Astrocyte (in vitro differentiated cells and primary cell): ENCODE data around the gene RABGGTB. TPM values are rescaled to one million over a fixed set of nuclear protein-coding genes. Genes with fewer than 3 reads are reported as not detected.
"Not testable (repeated sequence)": the region's sequence is repeated elsewhere in the genome, so short reads cannot be mapped to it uniquely, and the experiment has no call there.

ENCODE experiments used
- DNase-seq: peaks from one replicate; pipeline ENCODE4 v3.0.0-alpha.2; 2010; ENCODE audit warnings: low read depth
- FAIRE-seq: peaks from 2 replicates; lab custom pipeline; 2011; peaks lifted over from hg19 to GRCh38; lab: Jason Lieb, UNC
- H2AFZ ChIP-seq: 2 replicates; pipeline ENCODE4 v1.6.0; 2012; ENCODE audit warnings: low read depth, low read length, inconsistent platforms
- H3K27ac ChIP-seq: 2 replicates; pipeline ENCODE4 v1.5.1; 2011; ENCODE audit warnings: low read depth, low read length, inconsistent platforms
- H3K27me3 ChIP-seq: 2 replicates; pipeline ENCODE4 v1.6.0; 2011; ENCODE audit warnings: low read length, inconsistent platforms; ENCODE audit not compliant: insufficient read depth
- H3K36me3 ChIP-seq: 2 replicates; pipeline ENCODE4 v1.5.1; 2011; ENCODE audit warnings: low read length, inconsistent platforms; ENCODE audit not compliant: insufficient read depth
- H3K4me1 ChIP-seq: 2 replicates; pipeline ENCODE4 v1.5.1; 2011; ENCODE audit warnings: low read length, inconsistent platforms; ENCODE audit not compliant: insufficient read depth
- H3K4me2 ChIP-seq: 2 replicates; pipeline ENCODE4 v1.6.0; 2012; ENCODE audit warnings: low read length, inconsistent platforms
- H3K4me3 ChIP-seq: 2 replicates; pipeline ENCODE4 v1.5.1; 2011; ENCODE audit warnings: low read depth, mild to moderate bottlenecking, low read length, inconsistent platforms; ENCODE audit not compliant: insufficient read depth
- H3K79me2 ChIP-seq: 2 replicates; pipeline ENCODE4 v1.6.0; 2012; ENCODE audit warnings: mild to moderate bottlenecking, low read length, inconsistent platforms; ENCODE audit not compliant: insufficient read depth
- H3K9ac ChIP-seq: 2 replicates; pipeline ENCODE4 v1.6.0; 2012; ENCODE audit warnings: mild to moderate bottlenecking, low read length, inconsistent platforms
- H3K9me3 ChIP-seq: 2 replicates; pipeline ENCODE4 v1.5.1; 2012; ENCODE audit warnings: low read depth, mild to moderate bottlenecking, low read length, inconsistent platforms; ENCODE audit not compliant: insufficient read depth
- H4K20me1 ChIP-seq: 2 replicates; pipeline ENCODE4 v1.6.0; 2012; ENCODE audit warnings: low read length, inconsistent platforms; ENCODE audit not compliant: insufficient read depth
- H3K27ac Mint-ChIP-seq: one replicate; pipeline ENCODE4 v1.8.0; 2021; ENCODE audit warnings: mild to moderate bottlenecking, mixed read lengths; ENCODE audit not compliant: unreplicated experiment
- H3K27me3 Mint-ChIP-seq: one replicate; pipeline ENCODE4 v1.8.0; 2021; ENCODE audit warnings: low read depth, mixed read lengths; ENCODE audit not compliant: unreplicated experiment
- H3K36me3 Mint-ChIP-seq: one replicate; pipeline ENCODE4 v1.8.0; 2021; ENCODE audit warnings: low read depth, mixed read lengths; ENCODE audit not compliant: unreplicated experiment
- H3K4me1 Mint-ChIP-seq: one replicate; pipeline ENCODE4 v1.8.0; 2021; ENCODE audit warnings: low read depth, mixed read lengths; ENCODE audit not compliant: unreplicated experiment
- H3K4me3 Mint-ChIP-seq: one replicate; pipeline ENCODE4 v1.8.0; 2021; ENCODE audit warnings: mild to moderate bottlenecking, moderate library complexity, mixed read lengths; ENCODE audit not compliant: unreplicated experiment
- H3K9me3 Mint-ChIP-seq: one replicate; pipeline ENCODE4 v1.8.0; 2021; ENCODE audit warnings: mild to moderate bottlenecking, mixed read lengths; ENCODE audit not compliant: unreplicated experiment
- EZH2 ChIP-seq: IDR thresholded peaks from 2 replicates; pipeline ENCODE4 v1.6.1; 2012; ENCODE audit warnings: mild to moderate bottlenecking, low read length, inconsistent platforms; ENCODE audit not compliant: insufficient read depth
- total RNA-seq: library from RNA; stranded (reverse); gene quantifications from 2 replicates; pipeline ENCODE4 v1.2.1, GENCODE V29; 2021
- TF ChIP-seq, protein P1 (sequence below): IDR thresholded peaks from 2 replicates; pipeline ENCODE4 v1.5.1; 2011; ENCODE audit warnings: low read depth, mild to moderate bottlenecking, inconsistent platforms, low read length, moderate library complexity; ENCODE audit not compliant: insufficient read depth

RABGGTB gene
- total RNA-seq, 1 donor from 2014 or later = 108 TPM

DNA sequence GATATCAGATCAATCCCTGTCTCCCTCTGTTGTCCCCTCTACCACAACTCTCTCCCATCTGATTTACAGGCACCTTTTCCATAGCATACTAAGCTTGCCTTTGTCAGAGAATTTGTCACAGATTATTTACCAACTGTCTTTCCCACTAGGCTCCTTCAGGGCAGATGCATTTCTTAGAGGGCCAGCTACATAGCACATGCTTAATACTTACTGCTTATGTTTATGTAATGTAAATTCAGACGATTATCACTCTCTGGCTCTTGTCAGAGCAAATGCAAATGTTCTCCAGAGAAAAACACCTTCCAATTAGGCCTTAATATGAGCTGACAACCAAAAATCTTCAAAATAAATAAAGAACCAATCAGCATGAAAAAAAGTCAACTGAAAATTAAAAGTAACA is 15.3 kb upstream of the RABGGTB start:
- H3K4me3 Mint-ChIP-seq = no peak overlapping the region
- H3K27me3 ChIP-seq = no peaks in the 10 kb centered on the region
- H3K36me3 ChIP-seq = no peaks in the 10 kb centered on the region
- H4K20me1 ChIP-seq = no peaks in the 10 kb centered on the region
- no peak overlapping the region for H2AFZ ChIP-seq
- no peak overlapping the region for H3K27ac ChIP-seq
- no peak overlapping the region for H3K9ac ChIP-seq
- H3K79me2 ChIP-seq = no peaks in the 10 kb centered on the region
- DNase-seq (no peak), FAIRE-seq (no peak)
- no peaks in the 10 kb centered on the region for H3K9me3 Mint-ChIP-seq
- TF ChIP-seq EZH2 = no peak
- TF ChIP-seq, protein P1, sequence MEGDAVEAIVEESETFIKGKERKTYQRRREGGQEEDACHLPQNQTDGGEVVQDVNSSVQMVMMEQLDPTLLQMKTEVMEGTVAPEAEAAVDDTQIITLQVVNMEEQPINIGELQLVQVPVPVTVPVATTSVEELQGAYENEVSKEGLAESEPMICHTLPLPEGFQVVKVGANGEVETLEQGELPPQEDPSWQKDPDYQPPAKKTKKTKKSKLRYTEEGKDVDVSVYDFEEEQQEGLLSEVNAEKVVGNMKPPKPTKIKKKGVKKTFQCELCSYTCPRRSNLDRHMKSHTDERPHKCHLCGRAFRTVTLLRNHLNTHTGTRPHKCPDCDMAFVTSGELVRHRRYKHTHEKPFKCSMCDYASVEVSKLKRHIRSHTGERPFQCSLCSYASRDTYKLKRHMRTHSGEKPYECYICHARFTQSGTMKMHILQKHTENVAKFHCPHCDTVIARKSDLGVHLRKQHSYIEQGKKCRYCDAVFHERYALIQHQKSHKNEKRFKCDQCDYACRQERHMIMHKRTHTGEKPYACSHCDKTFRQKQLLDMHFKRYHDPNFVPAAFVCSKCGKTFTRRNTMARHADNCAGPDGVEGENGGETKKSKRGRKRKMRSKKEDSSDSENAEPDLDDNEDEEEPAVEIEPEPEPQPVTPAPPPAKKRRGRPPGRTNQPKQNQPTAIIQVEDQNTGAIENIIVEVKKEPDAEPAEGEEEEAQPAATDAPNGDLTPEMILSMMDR = no peak
- H3K4me3 ChIP-seq = no peak overlapping the region
- peaks cover 4% of the 10 kb centered on the region for H3K4me1 ChIP-seq
- no peaks in the 10 kb centered on the region for H3K27me3 Mint-ChIP-seq
- no peaks in the 10 kb centered on the region for H3K9me3 ChIP-seq
- no peaks in the 10 kb centered on the region for H3K36me3 Mint-ChIP-seq
- peaks cover 25% of the 10 kb centered on the region for H3K4me1 Mint-ChIP-seq
- no peak overlapping the region for H3K27ac Mint-ChIP-seq
- H3K4me2 ChIP-seq = no peak overlapping the region

DNA sequence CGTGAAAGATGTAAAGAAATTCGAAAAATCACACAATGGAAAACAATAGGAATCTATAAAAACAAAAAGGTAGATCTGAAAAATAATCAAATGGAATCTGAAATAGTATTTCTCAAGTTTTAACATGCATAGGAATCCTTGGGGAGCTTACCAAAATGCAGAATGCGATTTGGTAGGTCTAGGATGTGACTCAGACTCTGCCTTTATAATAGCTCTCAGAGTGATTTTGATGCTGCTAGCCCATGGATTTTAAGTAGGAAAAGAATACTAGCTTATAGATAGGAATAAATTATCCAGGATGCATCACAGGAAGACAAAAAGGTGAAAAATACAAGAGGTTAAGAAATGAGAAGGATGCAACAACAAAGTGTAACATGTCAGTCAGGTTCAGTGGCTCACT is 14.1 kb upstream of the RABGGTB start:
- Mint-ChIP-seq H3K4me3 (no peak overlapping the region), H3K9me3 (no peaks in the 10 kb centered on the region), H3K4me1 (peaks cover 19% of the 10 kb centered on the region), H3K36me3 (no peaks in the 10 kb centered on the region), H3K27ac (no peak overlapping the region), H3K27me3 (no peaks in the 10 kb centered on the region)
- Histone ChIP-seq H3K36me3 (no peaks in the 10 kb centered on the region), H3K4me1 (no peaks in the 10 kb centered on the region), H3K9ac (no peak overlapping the region), H3K4me3 (no peak overlapping the region), H3K9me3 (no peaks in the 10 kb centered on the region), H3K79me2 (no peaks in the 10 kb centered on the region), H2AFZ (no peak overlapping the region), H3K27me3 (no peaks in the 10 kb centered on the region), H3K27ac (no peak overlapping the region), H4K20me1 (no peaks in the 10 kb centered on the region), H3K4me2 (no peak overlapping the region)
- DNase-seq (no peak), FAIRE-seq (no peak)
- TF ChIP-seq, protein P1 = no peak
- no peak for TF ChIP-seq EZH2

DNA sequence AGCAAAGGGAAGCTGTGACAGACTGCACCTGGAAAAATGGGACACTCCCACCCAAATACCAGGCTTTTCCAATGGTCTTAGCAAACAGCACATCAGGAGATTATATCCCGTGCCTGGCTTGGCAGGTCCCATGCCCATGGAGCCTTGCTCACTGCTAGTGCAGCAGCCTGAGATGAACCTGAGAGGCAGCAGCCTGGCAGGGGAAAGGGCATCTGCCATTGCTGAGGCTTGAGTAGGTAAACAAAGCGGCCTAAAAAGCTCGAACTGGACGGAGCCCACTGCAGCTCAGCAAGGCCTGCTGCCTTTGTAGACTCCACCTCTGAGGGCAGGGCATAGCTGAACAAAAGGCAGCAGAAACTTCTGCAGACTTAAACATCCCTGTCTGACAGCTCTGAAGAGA is 8.2 kb upstream of the RABGGTB start:
- not testable (repeated sequence) for H3K9me3 ChIP-seq, H3K4me3 ChIP-seq, H3K27me3 Mint-ChIP-seq, H3K36me3 Mint-ChIP-seq, FAIRE-seq, H3K27me3 ChIP-seq, H3K4me1 ChIP-seq, H2AFZ ChIP-seq, H3K79me2 ChIP-seq, H4K20me1 ChIP-seq, H3K4me1 Mint-ChIP-seq, H3K36me3 ChIP-seq, H3K4me3 Mint-ChIP-seq, H3K9ac ChIP-seq, H3K27ac ChIP-seq, H3K4me2 ChIP-seq, DNase-seq, H3K27ac Mint-ChIP-seq
- H3K9me3 Mint-ChIP-seq = peaks cover 10% of the 10 kb centered on the region

DNA sequence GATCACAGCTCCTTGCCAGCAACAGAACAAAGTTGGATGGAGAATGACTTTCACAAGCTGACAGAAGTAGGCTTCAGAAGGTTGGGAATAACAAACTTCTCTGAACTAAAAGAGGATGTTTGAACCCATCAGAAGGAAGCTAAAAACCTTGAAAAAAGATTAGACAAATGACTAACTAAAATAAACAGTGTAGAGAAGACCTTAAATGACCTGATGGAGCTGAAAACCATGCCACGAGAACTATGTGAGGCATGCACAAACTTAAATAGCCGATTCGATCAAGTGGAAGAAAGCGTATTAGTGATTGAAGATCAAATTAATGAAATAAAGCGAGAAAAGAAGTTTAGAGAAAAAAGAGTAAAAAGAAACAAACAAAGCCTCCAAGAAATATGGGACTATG is 7.4 kb upstream of the RABGGTB start:
- not testable (repeated sequence) for H3K4me2 ChIP-seq, H3K9ac ChIP-seq, H2AFZ ChIP-seq, FAIRE-seq, H3K4me1 Mint-ChIP-seq, H3K27ac ChIP-seq, H3K4me3 ChIP-seq, H3K4me3 Mint-ChIP-seq, H3K79me2 ChIP-seq, H3K27me3 ChIP-seq, H4K20me1 ChIP-seq, DNase-seq, H3K36me3 Mint-ChIP-seq, H3K4me1 ChIP-seq, H3K27me3 Mint-ChIP-seq, H3K36me3 ChIP-seq, H3K9me3 ChIP-seq, H3K27ac Mint-ChIP-seq
- peaks cover 10% of the 10 kb centered on the region for H3K9me3 Mint-ChIP-seq

DNA sequence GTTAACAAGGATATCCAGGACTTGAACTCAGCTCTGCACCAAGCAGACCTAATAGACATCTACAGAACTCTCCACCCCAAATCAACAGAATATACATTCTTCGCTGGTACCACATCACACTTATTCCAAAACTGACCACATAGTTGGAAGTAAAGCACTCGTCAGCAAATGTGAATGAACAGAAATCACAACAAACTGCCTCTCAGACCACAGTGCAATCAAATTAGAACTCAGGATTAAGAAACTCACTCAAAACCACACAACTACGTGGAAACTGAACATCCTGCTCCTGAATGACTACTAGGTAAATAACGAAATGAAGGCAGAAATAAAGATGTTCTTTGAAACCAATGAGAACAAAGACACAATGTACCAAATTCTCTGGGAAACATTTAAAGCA is 5.9 kb upstream of the RABGGTB start:
- H3K27ac ChIP-seq, H3K27ac Mint-ChIP-seq, H4K20me1 ChIP-seq, H3K79me2 ChIP-seq, H3K4me3 Mint-ChIP-seq, DNase-seq, H3K4me1 ChIP-seq, FAIRE-seq, H3K4me3 ChIP-seq, H3K27me3 Mint-ChIP-seq, H3K9me3 ChIP-seq, H3K36me3 ChIP-seq, H3K27me3 ChIP-seq, H3K36me3 Mint-ChIP-seq, H3K4me2 ChIP-seq, H2AFZ ChIP-seq, H3K9ac ChIP-seq, H3K4me1 Mint-ChIP-seq: not testable (repeated sequence)
- H3K9me3 Mint-ChIP-seq = peaks cover 10% of the 10 kb centered on the region
